ENCODE results near the gene RIMS1.

DNA sequence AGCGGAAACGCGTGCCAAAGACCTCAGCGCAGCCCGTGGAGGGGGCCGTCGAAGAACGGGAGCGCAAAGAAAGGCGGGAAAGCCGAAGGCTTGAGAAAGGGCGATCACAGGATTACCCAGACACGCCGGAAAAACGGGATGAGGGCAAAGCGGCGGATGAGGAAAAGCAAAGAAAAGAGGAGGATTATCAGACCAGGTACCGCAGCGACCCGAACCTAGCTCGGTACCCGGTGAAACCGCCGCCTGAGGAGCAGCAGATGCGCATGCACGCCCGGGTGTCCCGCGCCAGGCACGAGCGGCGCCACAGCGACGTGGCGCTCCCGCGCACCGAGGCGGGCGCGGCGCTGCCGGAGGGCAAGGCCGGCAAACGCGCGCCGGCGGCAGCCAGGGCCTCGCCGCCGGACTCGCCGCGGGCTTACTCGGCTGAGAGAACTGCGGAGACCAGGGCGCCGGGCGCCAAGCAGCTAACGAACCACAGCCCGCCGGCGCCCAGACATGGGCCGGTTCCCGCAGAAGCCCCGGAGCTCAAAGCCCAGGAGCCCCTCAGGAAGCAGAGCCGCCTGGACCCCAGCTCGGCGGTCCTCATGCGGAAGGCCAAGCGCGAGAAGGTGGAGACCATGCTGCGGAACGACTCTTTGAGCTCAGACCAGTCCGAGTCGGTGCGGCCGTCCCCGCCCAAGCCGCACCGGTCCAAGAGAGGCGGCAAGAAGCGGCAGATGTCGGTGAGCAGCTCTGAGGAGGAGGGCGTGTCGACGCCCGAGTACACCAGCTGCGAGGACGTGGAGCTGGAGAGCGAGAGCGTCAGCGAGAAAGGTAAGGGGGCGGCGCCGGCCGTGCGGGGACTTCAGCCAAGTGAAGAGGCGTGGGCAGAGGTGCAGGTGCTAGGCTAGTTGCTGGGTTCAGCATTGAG, 296.2 kb downstream of the RIMS1 start:
- TF ChIP-seq, protein P1, sequence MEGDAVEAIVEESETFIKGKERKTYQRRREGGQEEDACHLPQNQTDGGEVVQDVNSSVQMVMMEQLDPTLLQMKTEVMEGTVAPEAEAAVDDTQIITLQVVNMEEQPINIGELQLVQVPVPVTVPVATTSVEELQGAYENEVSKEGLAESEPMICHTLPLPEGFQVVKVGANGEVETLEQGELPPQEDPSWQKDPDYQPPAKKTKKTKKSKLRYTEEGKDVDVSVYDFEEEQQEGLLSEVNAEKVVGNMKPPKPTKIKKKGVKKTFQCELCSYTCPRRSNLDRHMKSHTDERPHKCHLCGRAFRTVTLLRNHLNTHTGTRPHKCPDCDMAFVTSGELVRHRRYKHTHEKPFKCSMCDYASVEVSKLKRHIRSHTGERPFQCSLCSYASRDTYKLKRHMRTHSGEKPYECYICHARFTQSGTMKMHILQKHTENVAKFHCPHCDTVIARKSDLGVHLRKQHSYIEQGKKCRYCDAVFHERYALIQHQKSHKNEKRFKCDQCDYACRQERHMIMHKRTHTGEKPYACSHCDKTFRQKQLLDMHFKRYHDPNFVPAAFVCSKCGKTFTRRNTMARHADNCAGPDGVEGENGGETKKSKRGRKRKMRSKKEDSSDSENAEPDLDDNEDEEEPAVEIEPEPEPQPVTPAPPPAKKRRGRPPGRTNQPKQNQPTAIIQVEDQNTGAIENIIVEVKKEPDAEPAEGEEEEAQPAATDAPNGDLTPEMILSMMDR (conservative IDR thresholded peaks at IDR 0.05; ENCODE audit: low read depth, low read length): no peak
- TF ChIP-seq EZH2phosphoT487 (IDR thresholded peaks at IDR 0.05; ENCODE audit: borderline replicate concordance, low read length): no peak

All from PC-3 (cell line).